ENCODE results near the gene LRRC27.
"Not testable (repeated sequence)": the region's sequence is repeated elsewhere in the genome, so short reads cannot be mapped to it uniquely, and the experiment has no call there.

The LRRC27 gene

GRCh38 chr10:132373241-132373955 is 41.4 kb downstream of the LRRC27 start:
- DNase-seq (ENCODE audit: low read depth in 2 of 3, low spot score in 1 of 3), result no peak

DNA sequence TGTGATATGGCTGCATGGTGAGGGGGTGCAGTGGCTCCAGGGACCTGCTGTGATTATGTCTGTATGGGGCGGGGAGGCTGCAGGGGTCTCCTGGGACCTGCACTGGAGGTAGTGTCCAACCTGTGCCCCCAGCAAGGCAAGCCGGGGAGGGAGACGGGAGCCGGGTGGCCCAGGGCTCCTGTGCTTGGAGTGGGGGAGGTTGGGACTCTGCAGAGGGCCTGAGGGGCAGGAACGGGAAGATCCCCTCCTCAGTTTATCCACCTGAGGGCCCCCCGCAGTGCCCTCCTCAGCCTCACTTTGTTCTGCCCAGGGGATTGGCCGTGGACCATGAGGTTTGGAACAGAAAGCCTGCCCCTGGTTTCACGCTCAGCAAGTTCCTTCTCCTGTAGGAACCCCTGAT is 42.2 kb downstream of the LRRC27 start:
- DNase-seq (ENCODE audit: low read depth in 2 of 3, low spot score in 1 of 3), result no peak

- DNase-seq (ENCODE audit: low read depth in 2 of 3, low spot score in 1 of 3), result no peak
Observed at GRCh38 chr10:132374612-132375011, 42.6 kb downstream of the LRRC27 start.

- DNase-seq (ENCODE audit: low read depth in 2 of 3, low spot score in 1 of 3), result no peak
Observed at GRCh38 chr10:132375116-132375794, 43.3 kb downstream of the LRRC27 start.

DNA sequence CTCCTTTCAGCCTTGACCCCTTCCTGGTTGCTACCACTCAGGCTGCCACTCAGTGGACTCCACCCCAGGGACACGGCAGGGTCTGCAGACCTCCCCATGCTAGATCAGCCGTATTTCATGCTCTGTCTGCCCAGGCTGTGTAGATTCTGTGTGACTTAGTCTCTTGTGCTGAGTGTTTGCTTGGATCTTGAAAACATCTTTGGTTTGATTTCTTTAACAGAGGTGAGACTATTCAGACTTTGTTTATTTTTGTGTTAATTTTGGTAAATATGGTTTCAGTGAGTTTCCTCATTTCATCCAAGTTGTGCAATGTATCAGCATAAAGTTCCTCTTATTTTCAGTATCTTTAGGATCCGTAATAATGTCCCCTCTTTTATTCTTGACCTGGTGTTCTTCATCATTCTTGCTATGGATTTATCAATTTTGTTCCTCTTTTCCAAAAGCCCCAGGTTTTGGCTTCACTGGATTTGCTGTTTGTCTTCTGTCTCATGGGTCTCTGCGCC is 43.9 kb downstream of the LRRC27 start:
- DNase-seq (ENCODE audit: low read depth in 2 of 3, low spot score in 1 of 3), result no peak

- no peak for DNase-seq (ENCODE audit: low read depth in 2 of 3, low spot score in 1 of 3)
Observed at GRCh38 chr10:132376394-132376851, 44.4 kb downstream of the LRRC27 start.

- DNase-seq (ENCODE audit: low read depth in 2 of 3, low spot score in 1 of 3), result no peak
Observed at GRCh38 chr10:132377326-132377725, 45.3 kb downstream of the LRRC27 start.

- DNase-seq (ENCODE audit: low read depth in 2 of 3, low spot score in 1 of 3), result not testable (repeated sequence)
Observed at GRCh38 chr10:132379026-132379425, 47.0 kb downstream of the LRRC27 start.

GRCh38 chr10:132380986-132381385 is 49.0 kb downstream of the LRRC27 start:
- not testable (repeated sequence) for DNase-seq (ENCODE audit: low read depth in 2 of 3, low spot score in 1 of 3)

DNA sequence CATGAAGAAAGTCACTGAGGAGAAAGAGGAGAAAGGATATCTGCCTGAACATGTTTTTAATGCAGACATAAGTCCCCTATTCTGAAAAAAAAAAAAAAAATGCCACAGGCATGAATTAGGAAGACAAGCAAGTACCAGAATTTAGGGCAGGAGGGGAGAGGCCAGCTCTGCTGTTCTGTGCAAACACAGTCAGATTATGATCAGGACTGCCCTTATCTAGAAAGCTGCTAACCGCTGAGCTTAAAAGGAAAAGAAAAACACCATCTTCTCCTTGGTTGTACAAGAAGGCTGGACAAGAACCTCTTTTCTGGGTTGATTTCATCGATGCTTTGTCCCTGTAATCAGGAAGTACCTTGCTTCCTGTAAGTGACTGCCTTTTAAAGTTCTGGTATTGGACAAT is 49.7 kb downstream of the LRRC27 start:
- DNase-seq (ENCODE audit: low read depth in 2 of 3, low spot score in 1 of 3), result no peak

DNA sequence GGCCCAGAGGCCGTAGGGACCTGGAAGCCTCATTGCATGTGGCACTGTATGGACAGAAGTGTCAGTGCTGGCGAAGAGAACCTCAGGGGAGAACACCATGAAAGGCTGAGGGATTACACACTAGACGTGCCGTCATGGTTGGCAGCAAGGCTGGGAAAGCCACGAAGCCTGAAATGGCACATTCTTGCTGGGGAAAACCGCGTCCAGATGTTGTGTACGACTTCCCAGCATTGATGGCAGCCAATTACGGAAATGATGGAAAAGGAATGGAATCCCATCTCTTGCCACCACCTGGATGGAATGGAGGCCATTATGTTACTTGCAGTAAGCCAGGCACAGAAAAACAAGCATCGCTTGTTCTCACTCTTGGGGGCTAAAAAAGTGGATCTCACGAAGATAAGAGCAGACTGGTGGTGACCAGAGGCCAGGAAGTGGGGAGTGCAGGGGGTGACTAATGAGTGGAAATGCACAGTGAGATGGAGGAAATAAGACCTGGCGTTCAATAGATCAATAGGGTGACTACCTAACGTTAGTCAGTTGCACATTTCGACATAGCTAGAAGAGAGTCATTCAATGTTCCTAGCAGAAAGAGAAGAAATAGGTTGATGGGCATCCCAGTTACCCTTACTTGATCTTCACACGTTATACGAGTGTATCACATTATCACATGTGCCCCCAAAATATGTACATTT is 50.4 kb downstream of the LRRC27 start:
- DNase-seq (ENCODE audit: low read depth in 2 of 3, low spot score in 1 of 3), result no peak

GRCh38 chr10:132383101-132383500 is 51.1 kb downstream of the LRRC27 start:
- DNase-seq (ENCODE audit: low read depth in 2 of 3, low spot score in 1 of 3), result no peak

DNA sequence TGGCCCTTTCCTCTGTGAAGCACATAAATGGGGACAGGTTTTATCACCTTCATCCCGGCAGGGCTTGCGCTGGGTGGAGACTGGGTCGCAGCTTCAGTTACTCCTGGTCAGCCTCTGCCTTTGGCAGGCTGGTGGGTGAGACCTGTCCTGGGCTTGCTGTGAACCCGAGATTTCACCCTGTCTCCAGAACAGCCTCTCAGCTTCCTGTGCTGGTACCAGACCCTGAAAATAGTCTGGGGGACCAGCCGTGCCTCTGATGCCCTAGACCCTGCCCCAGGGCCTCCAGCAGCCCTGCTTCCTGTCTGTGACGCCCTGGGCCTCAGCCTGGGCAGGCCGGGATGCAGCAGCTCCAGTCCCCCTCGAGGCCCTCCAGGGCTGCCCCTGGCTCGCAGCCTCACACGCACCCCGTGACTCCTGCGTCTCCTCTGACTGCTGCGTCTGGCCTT is 51.8 kb downstream of the LRRC27 start:
- no peak for DNase-seq (ENCODE audit: low read depth in 2 of 3, low spot score in 1 of 3)

GRCh38 chr10:132384618-132385388 is 52.8 kb downstream of the LRRC27 start:
- DNase-seq (ENCODE audit: low read depth in 2 of 3, low spot score in 1 of 3), result no peak

DNA sequence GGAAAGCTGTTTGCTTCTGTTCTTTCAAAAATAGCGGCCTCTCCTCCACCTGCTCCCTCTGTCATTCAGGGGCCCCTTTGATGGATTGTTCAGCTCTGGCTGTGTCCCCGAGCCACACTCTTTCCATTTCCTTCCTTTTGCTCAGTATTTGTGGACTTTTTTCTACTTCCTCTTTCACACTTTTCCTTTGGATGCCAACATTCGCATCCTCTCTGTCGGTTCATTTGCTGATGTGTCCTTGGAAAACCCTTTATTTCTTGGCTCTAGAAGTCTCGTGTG is 53.3 kb downstream of the LRRC27 start:
- DNase-seq (ENCODE audit: low read depth in 2 of 3, low spot score in 1 of 3), result no peak

DNA sequence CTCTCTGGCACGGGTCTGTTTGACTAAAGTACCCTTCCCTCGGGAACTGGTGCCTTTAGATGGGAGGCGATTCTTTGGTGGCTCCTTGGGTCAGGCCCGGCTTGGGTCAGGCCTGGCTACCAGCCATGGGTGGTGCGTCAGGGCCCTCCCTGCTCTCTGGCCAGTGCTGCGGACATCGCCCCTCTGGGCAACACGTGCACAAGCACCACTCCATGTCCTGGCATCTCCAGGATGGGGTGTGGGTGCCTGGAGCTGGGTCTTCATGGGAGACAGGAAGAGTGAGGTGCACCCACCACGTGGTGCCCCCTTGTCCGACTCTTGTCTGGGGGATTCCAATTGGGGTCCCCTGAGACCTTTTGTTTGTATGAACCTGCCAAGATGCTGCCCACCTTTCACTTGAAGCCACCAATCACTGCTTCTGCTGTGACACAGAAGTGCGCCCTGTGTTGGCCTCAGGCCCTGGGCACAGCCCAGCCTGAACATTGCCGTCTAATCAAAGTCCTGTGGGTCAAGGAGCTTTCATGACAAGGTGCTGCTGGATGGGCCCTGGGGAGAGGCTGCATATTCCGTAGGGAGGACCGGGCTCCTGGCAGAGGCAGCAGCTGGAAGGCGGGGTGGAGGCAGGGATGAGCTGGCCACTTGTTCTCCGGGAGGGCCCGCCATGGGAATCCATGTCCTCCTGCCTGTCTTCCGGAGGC is 53.9 kb downstream of the LRRC27 start:
- no peak for DNase-seq (ENCODE audit: low read depth in 2 of 3, low spot score in 1 of 3)

GRCh38 chr10:132386419-132386831 is 54.4 kb downstream of the LRRC27 start:
- no peak for DNase-seq (ENCODE audit: low read depth in 2 of 3, low spot score in 1 of 3)

DNA sequence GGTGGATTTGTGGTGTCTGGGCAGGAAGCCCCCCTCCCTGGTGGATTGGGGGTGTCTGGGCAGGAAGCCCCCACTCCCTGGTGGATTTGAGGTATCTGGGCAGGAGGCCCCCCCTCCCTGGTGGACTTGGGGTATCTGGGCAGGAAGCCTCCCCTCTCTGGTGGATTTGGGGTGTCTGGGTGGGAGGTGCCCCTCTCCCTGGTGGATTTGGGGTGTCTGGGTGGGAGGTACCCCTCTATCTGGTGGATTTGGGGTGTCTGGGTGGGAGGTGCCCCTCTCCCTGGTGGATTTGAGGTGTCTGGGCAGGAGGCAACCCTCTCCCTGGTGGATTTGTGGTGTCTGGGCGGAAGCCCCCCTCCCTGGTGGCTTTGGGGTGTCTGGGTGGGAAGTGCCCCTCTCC is 54.9 kb downstream of the LRRC27 start:
- DNase-seq (ENCODE audit: low read depth in 2 of 3, low spot score in 1 of 3), result not testable (repeated sequence)

- peak; percentile 37 to 73 (median 57) for DNase-seq (ENCODE audit: low read depth in 2 of 3, low spot score in 1 of 3)
Observed at GRCh38 chr10:132387764-132388210, 55.8 kb downstream of the LRRC27 start.

DNA sequence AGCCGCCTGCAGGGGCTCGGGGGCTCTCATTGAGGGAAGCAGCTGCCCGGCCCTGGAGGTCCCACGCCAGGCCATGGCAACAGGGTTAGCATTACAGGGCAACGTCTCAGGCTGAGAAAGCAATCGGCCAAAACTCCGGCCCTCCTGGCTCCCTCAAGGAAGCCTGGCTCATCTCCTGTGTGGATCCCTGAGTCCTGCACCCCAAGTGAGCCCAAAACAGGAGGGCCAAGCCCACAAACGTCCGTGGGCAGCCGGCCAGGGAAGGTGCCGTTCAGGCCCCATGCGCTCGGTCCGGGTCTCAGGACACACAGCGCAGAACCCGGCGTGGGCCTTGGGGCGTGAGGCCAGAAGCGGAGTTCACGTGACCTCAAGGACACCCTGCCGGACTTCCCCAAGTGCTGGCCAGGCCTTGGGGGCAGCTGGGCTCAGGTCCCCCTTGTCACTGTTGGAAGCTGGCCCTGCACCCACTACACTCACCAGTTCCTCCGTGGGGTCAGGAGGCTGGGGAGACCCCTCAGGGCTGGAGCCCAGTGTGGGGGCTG is 57.0 kb downstream of the LRRC27 start:
- DNase-seq (ENCODE audit: low read depth in 2 of 3, low spot score in 1 of 3), result no peak

All from stimulated activated CD4-positive, alpha-beta T cell treated with anti-CD3 and anti-CD28 coated beads, Interleukin-12 subunit alpha, Interleukin-12 subunit beta, amount 100 ng/mL, for 48 hours (primary cell).